ENCODE results near the gene TBL1X. TPM values are rescaled to one million over a fixed set of nuclear protein-coding genes. Genes with fewer than 3 reads are reported as not detected.

TBL1X gene
- total RNA-seq, 2 experiments from 2014 or later, result 16.1 to 35.7 TPM

DNA sequence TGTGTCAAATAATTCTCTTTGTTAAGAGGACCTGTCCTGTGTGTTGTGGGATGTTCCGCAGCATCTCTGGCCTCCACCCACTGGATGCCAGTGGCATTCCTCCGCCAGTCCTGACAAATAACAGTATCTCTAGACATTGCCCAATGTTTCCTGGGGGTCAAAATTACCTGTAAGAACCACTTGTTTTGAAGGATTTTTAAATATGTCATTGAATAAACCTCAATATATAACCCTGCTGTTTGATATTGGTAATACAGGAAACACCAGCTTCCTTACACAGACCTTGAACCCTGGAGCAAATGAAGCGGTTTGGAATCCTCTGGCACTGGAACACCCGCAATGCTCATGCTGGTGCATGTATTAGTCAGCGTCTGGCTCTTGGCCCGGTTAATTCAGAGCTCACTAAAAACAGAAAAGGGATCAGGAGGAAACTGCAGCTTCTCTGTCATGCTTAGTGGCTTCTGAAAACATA lies 101.3 kb downstream of the TBL1X start:
- Histone ChIP-seq H3K79me2 (ENCODE audit: insufficient read depth, low read depth, low read length) (no peaks in the 10 kb centered on the region), H3K4me1 (ENCODE audit: insufficient read depth, low read length, poor library complexity, severe bottlenecking) (no peaks in the 10 kb centered on the region), H3K27ac (ENCODE audit: low read depth, low read length, poor library complexity, severe bottlenecking) (no peak overlapping the region), H3K36me3 (ENCODE audit: insufficient read depth, low read length) (no peaks in the 10 kb centered on the region), H3K4me3 (ENCODE audit: low read depth, low read length, poor library complexity, severe bottlenecking) (no peak overlapping the region), H2AFZ (ENCODE audit: low read length) (no peak overlapping the region), H3K9me3 (ENCODE audit: low read length) (no peaks in the 10 kb centered on the region), H3K4me2 (ENCODE audit: low read length) (no peak overlapping the region), H3K9me2 (ENCODE audit: insufficient read depth, low read length) (no peaks in the 10 kb centered on the region), H4K20me1 (ENCODE audit: insufficient read depth, low read length) (no peaks in the 10 kb centered on the region)
- POLR2A ChIA-PET, result no interaction called here
- no peak for DNase-seq (ENCODE audit: low spot score)
- intact Hi-C loops (cut with micrococcal nuclease; ENCODE audit: unreplicated experiment), result no loop called here
- no TSS peak for BruUV-seq (replicated peaks)
- TF ChIP-seq, protein P1, sequence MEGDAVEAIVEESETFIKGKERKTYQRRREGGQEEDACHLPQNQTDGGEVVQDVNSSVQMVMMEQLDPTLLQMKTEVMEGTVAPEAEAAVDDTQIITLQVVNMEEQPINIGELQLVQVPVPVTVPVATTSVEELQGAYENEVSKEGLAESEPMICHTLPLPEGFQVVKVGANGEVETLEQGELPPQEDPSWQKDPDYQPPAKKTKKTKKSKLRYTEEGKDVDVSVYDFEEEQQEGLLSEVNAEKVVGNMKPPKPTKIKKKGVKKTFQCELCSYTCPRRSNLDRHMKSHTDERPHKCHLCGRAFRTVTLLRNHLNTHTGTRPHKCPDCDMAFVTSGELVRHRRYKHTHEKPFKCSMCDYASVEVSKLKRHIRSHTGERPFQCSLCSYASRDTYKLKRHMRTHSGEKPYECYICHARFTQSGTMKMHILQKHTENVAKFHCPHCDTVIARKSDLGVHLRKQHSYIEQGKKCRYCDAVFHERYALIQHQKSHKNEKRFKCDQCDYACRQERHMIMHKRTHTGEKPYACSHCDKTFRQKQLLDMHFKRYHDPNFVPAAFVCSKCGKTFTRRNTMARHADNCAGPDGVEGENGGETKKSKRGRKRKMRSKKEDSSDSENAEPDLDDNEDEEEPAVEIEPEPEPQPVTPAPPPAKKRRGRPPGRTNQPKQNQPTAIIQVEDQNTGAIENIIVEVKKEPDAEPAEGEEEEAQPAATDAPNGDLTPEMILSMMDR (conservative IDR thresholded peaks at IDR 0.05; ENCODE audit: low read length), result no peak
- CTCF ChIA-PET (ENCODE audit: unreplicated experiment), result no interaction called here

DNA sequence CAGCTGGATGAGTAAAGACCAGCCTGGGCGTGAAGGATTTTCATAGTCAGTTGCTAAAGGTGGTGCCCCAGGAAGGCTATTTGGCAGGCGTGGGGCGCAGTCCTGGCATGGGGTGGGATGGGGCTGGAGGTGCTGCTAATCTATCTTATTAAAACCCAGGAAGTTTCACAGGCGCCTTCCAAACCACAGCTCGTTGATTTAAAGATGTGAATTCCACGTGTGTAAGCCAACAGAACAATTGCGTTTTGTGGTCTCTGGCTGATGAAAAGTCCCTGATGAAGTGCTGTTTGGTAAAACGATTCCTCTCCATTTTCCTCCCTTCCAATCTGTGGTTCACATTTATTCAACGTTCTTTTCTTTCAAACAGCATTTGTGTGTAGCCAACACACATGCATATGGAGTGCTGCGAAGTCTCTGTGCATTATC lies 105.0 kb downstream of the TBL1X start:
- BruUV-seq (replicated peaks), result no TSS peak
- no peak overlapping the region for H3K4me2 ChIP-seq (ENCODE audit: low read length)
- DNase-seq (ENCODE audit: low spot score), result no peak
- no peak for TF ChIP-seq EZH2phosphoT487 (IDR thresholded peaks at IDR 0.05; ENCODE audit: borderline replicate concordance, low read depth, low read length)
- TF ChIP-seq, protein P1 (conservative IDR thresholded peaks at IDR 0.05; ENCODE audit: low read length), result no peak
- H3K36me3 ChIP-seq (ENCODE audit: insufficient read depth, low read length), result no peaks in the 10 kb centered on the region
- H2AFZ ChIP-seq (ENCODE audit: low read length), result no peak overlapping the region
- H3K9me3 ChIP-seq (ENCODE audit: low read length), result no peaks in the 10 kb centered on the region
- no peaks in the 10 kb centered on the region for H4K20me1 ChIP-seq (ENCODE audit: insufficient read depth, low read length)
- no peaks in the 10 kb centered on the region for H3K79me2 ChIP-seq (ENCODE audit: insufficient read depth, low read depth, low read length)
- H3K4me1 ChIP-seq (ENCODE audit: insufficient read depth, low read length, poor library complexity, severe bottlenecking), result no peaks in the 10 kb centered on the region
- no peak overlapping the region for H3K4me3 ChIP-seq (ENCODE audit: low read depth, low read length, poor library complexity, severe bottlenecking)
- H3K9me2 ChIP-seq (ENCODE audit: insufficient read depth, low read length), result no peaks in the 10 kb centered on the region
- ChIA-PET CTCF (ENCODE audit: unreplicated experiment) (no interaction called here), POLR2A (no interaction called here)
- intact Hi-C loops (cut with micrococcal nuclease; ENCODE audit: unreplicated experiment), result no loop called here
- H3K27ac ChIP-seq (ENCODE audit: low read depth, low read length, poor library complexity, severe bottlenecking), result no peak overlapping the region

DNA sequence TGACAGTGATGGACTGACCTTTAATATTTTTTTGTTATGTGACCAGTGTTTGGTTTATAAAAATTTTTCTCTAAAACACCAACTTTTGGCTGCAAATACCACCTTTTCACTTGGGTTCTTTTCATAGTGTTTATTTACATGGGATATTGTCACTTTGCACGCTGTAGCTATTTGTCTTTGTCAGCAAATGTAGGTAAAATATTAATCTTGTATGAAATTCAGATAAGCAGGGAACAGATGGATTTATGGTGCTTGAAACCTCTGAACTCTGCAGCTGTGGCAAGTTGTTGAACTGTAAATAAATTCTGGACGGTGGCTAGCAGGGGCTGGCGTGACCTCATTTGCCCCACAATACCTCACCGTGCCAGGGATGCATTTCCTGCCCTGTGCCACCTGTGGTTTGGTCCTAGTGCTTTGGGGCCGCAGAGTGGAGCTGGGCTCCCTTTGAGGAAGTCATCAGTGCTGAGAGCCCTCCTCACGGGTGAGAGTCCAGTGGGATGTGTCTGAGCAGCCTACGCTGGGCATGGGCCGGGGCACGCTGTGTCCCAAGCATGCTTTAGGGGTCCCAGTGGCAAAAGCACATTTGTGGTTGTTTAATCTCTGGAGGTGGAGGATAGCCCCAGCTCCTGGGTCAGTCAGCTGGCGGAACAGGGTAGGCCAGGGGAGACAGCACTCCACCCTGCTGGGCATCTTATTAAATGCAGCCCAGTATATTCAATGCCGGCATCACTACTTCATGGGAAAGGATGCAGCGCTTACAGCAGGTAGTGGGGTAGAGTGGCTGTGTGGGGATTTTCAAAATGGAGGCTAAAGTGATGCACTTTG lies 108.6 kb downstream of the TBL1X start:
- H3K4me3 ChIP-seq (ENCODE audit: low read depth, low read length, poor library complexity, severe bottlenecking), result no peak overlapping the region
- H3K4me1 ChIP-seq (ENCODE audit: insufficient read depth, low read length, poor library complexity, severe bottlenecking), result no peaks in the 10 kb centered on the region
- no peak for DNase-seq (ENCODE audit: low spot score)
- H3K27ac ChIP-seq (ENCODE audit: low read depth, low read length, poor library complexity, severe bottlenecking), result no peak overlapping the region
- H3K79me2 ChIP-seq (ENCODE audit: insufficient read depth, low read depth, low read length), result no peaks in the 10 kb centered on the region
- H4K20me1 ChIP-seq (ENCODE audit: insufficient read depth, low read length), result no peaks in the 10 kb centered on the region
- POLR2A ChIA-PET, result no interaction called here
- TF ChIP-seq, protein P1 (conservative IDR thresholded peaks at IDR 0.05; ENCODE audit: low read length), result no peak
- TF ChIP-seq EZH2phosphoT487 (IDR thresholded peaks at IDR 0.05; ENCODE audit: borderline replicate concordance, low read depth, low read length), result no peak
- BruUV-seq (replicated peaks), result no TSS peak
- H3K36me3 ChIP-seq (ENCODE audit: insufficient read depth, low read length), result no peaks in the 10 kb centered on the region
- H3K9me3 ChIP-seq (ENCODE audit: low read length), result no peaks in the 10 kb centered on the region
- CTCF ChIA-PET (ENCODE audit: unreplicated experiment), result no interaction called here
- H3K9me2 ChIP-seq (ENCODE audit: insufficient read depth, low read length), result no peaks in the 10 kb centered on the region
- no peak overlapping the region for H2AFZ ChIP-seq (ENCODE audit: low read length)
- H3K4me2 ChIP-seq (ENCODE audit: low read length), result no peak overlapping the region
- intact Hi-C loops (cut with micrococcal nuclease; ENCODE audit: unreplicated experiment), result no loop called here

Data from OCI-LY7 (cell line).